Keratinocyte (primary cell): ENCODE measurements around the gene WNT1. TPM values are rescaled to one million over a fixed set of nuclear protein-coding genes. Genes with fewer than 3 reads are reported as not detected.

Experiments used
- DNase-seq: peaks from one replicate; pipeline ENCODE4 v3.0.0-alpha.2; 2011; ENCODE audit warnings: low read depth, missing footprints, low spot score
- FAIRE-seq: peaks from 2 replicates; lab custom pipeline; 2011; peaks lifted over from hg19 to GRCh38; lab: Jason Lieb, UNC
- H2AFZ ChIP-seq: 2 replicates; pipeline ENCODE4 v1.6.0; 2012; ENCODE audit warnings: low read length, control low read depth, inconsistent platforms; ENCODE audit not compliant: control insufficient read depth
- H3K27ac ChIP-seq: 2 replicates; pipeline ENCODE4 v1.5.1; 2011; ENCODE audit warnings: low read length; ENCODE audit not compliant: control insufficient read depth, insufficient read depth
- H3K27me3 ChIP-seq: 3 replicates; pipeline ENCODE4 v1.6.0; 2011; ENCODE audit warnings: low read length; ENCODE audit not compliant: control insufficient read depth, insufficient read depth; ENCODE audit errors: extremely low read depth
- H3K36me3 ChIP-seq, 2 experiments: 2 replicates in 1 of 2; 3 replicates in 1 of 2; pipeline ENCODE4 v1.5.1; 2011; ENCODE audit warnings: low read length in 2 of 2, mild to moderate bottlenecking in 1 of 2; ENCODE audit not compliant: control insufficient read depth in 2 of 2, insufficient read depth in 2 of 2; ENCODE audit errors: extremely low read depth in 1 of 2
- H3K4me1 ChIP-seq: 3 replicates; pipeline ENCODE4 v1.5.1; 2011; ENCODE audit warnings: low read length; ENCODE audit not compliant: control insufficient read depth, insufficient read depth; ENCODE audit errors: extremely low read depth
- H3K4me2 ChIP-seq: 3 replicates; pipeline ENCODE4 v1.6.0; 2011; ENCODE audit warnings: low read depth, low read length; ENCODE audit not compliant: control insufficient read depth, insufficient read depth; ENCODE audit errors: extremely low read depth
- H3K4me3 ChIP-seq, 3 experiments: fragments of 200-600 bp in 1 of 3; sonication (generic) in 1 of 3; 2 replicates in 2 of 3; 3 replicates in 1 of 3; pipeline ENCODE4 v1.5.1; 2011 to 2016; ENCODE audit warnings: low read length in 3 of 3, mild to moderate bottlenecking in 3 of 3, control low read depth in 2 of 3, inconsistent platforms in 1 of 3, low read depth in 1 of 3, mixed read lengths in 1 of 3, mixed run types in 1 of 3, moderate library complexity in 1 of 3; ENCODE audit not compliant: control insufficient read depth in 2 of 3, insufficient read depth in 2 of 3; ENCODE audit errors: extremely low read depth in 1 of 3
- H3K79me2 ChIP-seq: 2 replicates; pipeline ENCODE4 v1.6.0; 2012; ENCODE audit warnings: low read length; ENCODE audit not compliant: control insufficient read depth, insufficient read depth
- H3K9ac ChIP-seq: 3 replicates; pipeline ENCODE4 v1.6.0; 2011; ENCODE audit warnings: low read length; ENCODE audit not compliant: control insufficient read depth, insufficient read depth; ENCODE audit errors: extremely low read depth
- H3K9me1 ChIP-seq: 3 replicates; pipeline ENCODE4 v1.6.0; 2011; ENCODE audit warnings: low read length; ENCODE audit not compliant: control insufficient read depth, insufficient read depth; ENCODE audit errors: extremely low read depth
- H3K9me3 ChIP-seq: 2 replicates; pipeline ENCODE4 v1.5.1; 2012; ENCODE audit warnings: low read depth, low read length; ENCODE audit not compliant: control insufficient read depth
- H4K20me1 ChIP-seq: 3 replicates; pipeline ENCODE4 v1.6.0; 2011; ENCODE audit warnings: low read length; ENCODE audit not compliant: control insufficient read depth, insufficient read depth; ENCODE audit errors: extremely low read depth
- EZH2 ChIP-seq: IDR thresholded peaks from one replicate; pipeline ENCODE4 v1.6.1; 2012; ENCODE audit warnings: inconsistent platforms, mild to moderate bottlenecking, low read length, moderate library complexity
- dilution Hi-C: fragments of 300-500 bp; cut with MboI; formaldehyde crosslinking; loops from one replicate; pipeline ENCODE4 v1.7.0; 2020; ENCODE audit warnings: low sequenced_read_pairs; ENCODE audit not compliant: extremely low pct_ligation_motif_present
- polyA plus RNA-seq, 5 experiments: library from polyadenylated mRNA; depleted of rRNA in 3 of 5; stranded (reverse) in 3 of 5; stranded (forward) in 1 of 5; unstranded in 1 of 5; fragments of >200 nt; gene quantifications; 1 replicate in 1 of 5; 2 replicates in 3 of 5; 3 replicates in 1 of 5; pipeline versions ENCODE4 v1.2.1 to v1.2.3, GENCODE V29; 2011 to 2012; ENCODE audit warnings: missing spikeins in 2 of 5, low read depth in 1 of 5, low replicate concordance in 1 of 5
- TF ChIP-seq, protein P1 (sequence below), 3 experiments: IDR thresholded peaks in 1 of 3; conservative IDR thresholded peaks in 1 of 3; optimal IDR thresholded peaks in 1 of 3; 2 replicates in 2 of 3; 3 replicates in 1 of 3; pipeline versions ENCODE3 to v1.5.1; 2011; ENCODE audit warnings: low read length in 3 of 3, mild to moderate bottlenecking in 3 of 3, moderate library complexity in 2 of 3, control low read depth in 1 of 3, inconsistent platforms in 1 of 3; ENCODE audit not compliant: insufficient read depth in 2 of 3; ENCODE audit errors: extremely low read depth in 1 of 3

Gene WNT1
- polyA plus RNA-seq, 1 donor (not counting 4 experiments of a cell fraction or from before 2014, with no cell fraction given): not detected

DNA sequence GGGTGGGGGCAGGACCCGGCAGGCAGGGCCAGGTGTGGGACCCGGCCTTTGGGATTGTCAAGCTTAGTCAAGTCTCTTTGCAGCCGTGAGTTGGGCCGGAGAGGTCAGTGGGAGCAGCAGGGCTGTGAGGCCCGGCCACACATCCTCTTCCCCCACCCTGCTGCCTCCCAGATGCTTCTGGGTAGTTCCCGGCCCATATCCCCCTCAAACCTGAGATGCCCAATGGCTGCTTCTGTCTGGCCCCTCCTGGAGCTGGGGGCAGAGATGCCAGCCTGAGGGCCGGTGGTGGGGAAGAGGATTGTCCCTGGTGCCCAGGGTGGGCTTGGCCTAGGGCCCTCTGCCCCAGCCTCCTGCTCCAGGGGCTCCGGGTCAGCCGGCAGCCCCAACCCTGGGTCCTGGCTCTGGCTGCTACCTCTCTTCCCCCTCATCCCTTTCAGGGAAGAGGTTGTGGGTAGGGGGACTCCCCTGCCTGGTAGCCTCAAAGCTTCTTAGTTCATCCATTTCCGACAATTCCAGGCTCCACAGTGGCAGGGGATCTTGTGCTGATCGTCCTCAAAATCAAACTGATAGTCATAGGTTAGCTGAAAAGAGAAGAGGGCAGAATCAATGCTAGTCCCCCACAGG lies 43.3 kb downstream of the WNT1 start:
- no peaks in the 10 kb centered on the region for H3K9me3 ChIP-seq
- DNase-seq (no peak), FAIRE-seq (no peak)
- H3K9me1 ChIP-seq: no peaks in the 10 kb centered on the region
- no peak overlapping the region for H3K9ac ChIP-seq
- H3K36me3 ChIP-seq: peaks cover 14 to 30% of the 10 kb centered on the region in 2 experiments
- H3K4me3 ChIP-seq: no peak overlapping the region
- dilution Hi-C loops: no loop called here
- H3K79me2 ChIP-seq: peaks cover 18% of the 10 kb centered on the region
- H3K27ac ChIP-seq: no peak overlapping the region
- H3K4me2 ChIP-seq: no peak overlapping the region
- peaks cover 3% of the 10 kb centered on the region for H3K4me1 ChIP-seq
- no peaks in the 10 kb centered on the region for H3K27me3 ChIP-seq
- no peak overlapping the region for H2AFZ ChIP-seq
- no peak for TF ChIP-seq EZH2
- TF ChIP-seq, protein P1, sequence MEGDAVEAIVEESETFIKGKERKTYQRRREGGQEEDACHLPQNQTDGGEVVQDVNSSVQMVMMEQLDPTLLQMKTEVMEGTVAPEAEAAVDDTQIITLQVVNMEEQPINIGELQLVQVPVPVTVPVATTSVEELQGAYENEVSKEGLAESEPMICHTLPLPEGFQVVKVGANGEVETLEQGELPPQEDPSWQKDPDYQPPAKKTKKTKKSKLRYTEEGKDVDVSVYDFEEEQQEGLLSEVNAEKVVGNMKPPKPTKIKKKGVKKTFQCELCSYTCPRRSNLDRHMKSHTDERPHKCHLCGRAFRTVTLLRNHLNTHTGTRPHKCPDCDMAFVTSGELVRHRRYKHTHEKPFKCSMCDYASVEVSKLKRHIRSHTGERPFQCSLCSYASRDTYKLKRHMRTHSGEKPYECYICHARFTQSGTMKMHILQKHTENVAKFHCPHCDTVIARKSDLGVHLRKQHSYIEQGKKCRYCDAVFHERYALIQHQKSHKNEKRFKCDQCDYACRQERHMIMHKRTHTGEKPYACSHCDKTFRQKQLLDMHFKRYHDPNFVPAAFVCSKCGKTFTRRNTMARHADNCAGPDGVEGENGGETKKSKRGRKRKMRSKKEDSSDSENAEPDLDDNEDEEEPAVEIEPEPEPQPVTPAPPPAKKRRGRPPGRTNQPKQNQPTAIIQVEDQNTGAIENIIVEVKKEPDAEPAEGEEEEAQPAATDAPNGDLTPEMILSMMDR (optimal IDR thresholded peaks at IDR 0.05 in 1 of 3, IDR thresholded peaks at IDR 0.05 in 1 of 3, conservative IDR thresholded peaks at IDR 0.05 in 1 of 3; ENCODE audit: extremely low read depth in 1 of 3, insufficient read depth in 2 of 3, low read length in 3 of 3): no peak
- H4K20me1 ChIP-seq: no peaks in the 10 kb centered on the region

DNA sequence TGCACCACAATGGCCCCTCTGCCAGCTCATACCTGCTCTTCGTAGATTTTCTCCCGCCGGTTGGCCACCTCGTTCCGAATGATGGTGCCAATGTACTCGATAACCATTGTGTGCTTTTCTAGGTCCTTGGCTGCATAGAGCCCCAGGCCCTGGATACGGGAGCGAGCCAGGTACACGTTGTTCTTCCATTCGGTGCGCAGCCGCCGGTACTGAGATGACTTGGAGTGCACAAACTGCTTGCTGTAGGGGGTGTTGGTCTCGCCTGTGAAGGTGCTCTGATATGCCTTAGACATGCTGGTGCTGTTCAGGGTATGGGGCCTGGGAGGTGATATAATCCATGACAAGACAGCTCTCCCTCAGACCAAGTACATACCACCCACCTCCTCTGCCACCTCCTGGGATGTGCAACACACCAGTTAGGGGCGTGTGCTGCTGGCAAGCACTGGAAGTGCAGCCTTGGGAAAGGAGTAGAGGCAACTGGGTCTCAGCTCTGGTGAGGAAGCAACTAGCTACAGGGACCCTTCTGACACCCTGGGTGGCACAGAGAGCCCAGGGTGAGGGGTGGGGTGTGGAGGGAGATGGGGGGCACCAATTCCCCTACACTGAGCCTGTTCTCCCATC lies 44.5 kb downstream of the WNT1 start:
- dilution Hi-C loops: no loop called here
- Histone ChIP-seq H3K9ac (no peak overlapping the region), H3K27ac (no peak overlapping the region), H3K4me3 (no peak overlapping the region), H3K9me1 (no peaks in the 10 kb centered on the region), H3K79me2 (peaks cover 6% of the 10 kb centered on the region), H3K27me3 (no peaks in the 10 kb centered on the region), H3K4me2 (no peak overlapping the region), H3K36me3 (peaks cover 18 to 39% of the 10 kb centered on the region in 2 experiments), H3K4me1 (peaks cover 1% of the 10 kb centered on the region), H2AFZ (no peak overlapping the region), H4K20me1 (no peaks in the 10 kb centered on the region), H3K9me3 (no peaks in the 10 kb centered on the region)
- DNase-seq (no peak), FAIRE-seq (no peak)
- TF ChIP-seq EZH2: no peak
- TF ChIP-seq, protein P1 (optimal IDR thresholded peaks at IDR 0.05 in 1 of 3, IDR thresholded peaks at IDR 0.05 in 1 of 3, conservative IDR thresholded peaks at IDR 0.05 in 1 of 3; ENCODE audit: extremely low read depth in 1 of 3, insufficient read depth in 2 of 3, low read length in 3 of 3): no peak
